ENCODE data around the gene C1QTNF12.

Gene C1QTNF12
- long read RNA-seq, partial matches to known transcripts, result 0 of 4 reads
- long read RNA-seq, other reads (novel, unspliced or antisense), result 4 of 4 reads

DNA sequence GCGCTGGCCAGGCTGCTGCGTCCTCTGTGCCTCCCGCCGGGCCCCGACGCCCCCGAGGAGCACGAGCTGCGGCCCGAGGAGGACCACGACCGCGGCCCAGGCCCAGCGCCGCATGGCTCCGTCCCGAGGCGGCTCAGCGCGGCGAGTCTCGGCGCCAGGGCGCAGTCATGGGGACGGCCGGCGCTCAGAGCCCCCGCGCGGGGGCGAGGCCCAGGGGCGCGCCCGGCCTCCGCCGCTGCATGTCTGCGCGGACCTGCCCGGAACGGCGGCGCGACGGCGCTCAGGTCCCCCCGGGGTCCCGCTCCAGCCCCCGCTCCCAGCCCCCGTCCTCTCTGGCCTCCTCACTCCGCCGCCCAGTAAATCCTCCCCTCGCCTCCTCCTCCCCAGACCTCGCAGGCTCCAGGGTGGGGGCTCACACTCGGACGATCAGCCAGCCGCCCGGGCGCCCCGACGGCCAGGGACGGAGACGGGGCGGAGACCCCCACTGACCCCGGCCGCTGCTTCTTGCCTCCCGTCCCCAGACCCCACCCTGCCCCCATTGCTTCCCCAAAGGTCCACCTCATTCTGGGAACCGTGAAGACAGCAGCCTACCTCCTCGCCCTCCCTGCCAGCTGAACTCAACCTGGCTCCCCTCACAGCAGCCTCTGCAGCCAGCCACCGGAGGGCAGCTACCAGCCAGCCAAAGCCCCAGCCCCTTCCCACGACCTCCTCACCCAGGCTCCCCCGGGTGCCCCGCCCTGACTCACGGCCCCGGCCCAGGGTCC, at the start of gene C1QTNF12:
Gene C1QTNF12, minus strand, starts transcription at position 146 of the 764 bp plus-strand sequence. Its CDS starts 32 bp downstream, at position 114.
- no peak within 1 kb of the TSS for H3K27ac ChIP-seq (replicated peaks)
- H3K27me3 ChIP-seq (ENCODE audit: insufficient read depth, poor library complexity, severe bottlenecking), result peaks cover 10% of the 10 kb centered on the region
- TF ChIP-seq REST (IDR thresholded peaks at IDR 0.05; ENCODE audit: insufficient replicate concordance, low read depth), result no peak
- TF ChIP-seq GABPA (IDR thresholded peaks at IDR 0.05; ENCODE audit: low read depth), result no peak
- TF ChIP-seq, protein P1, sequence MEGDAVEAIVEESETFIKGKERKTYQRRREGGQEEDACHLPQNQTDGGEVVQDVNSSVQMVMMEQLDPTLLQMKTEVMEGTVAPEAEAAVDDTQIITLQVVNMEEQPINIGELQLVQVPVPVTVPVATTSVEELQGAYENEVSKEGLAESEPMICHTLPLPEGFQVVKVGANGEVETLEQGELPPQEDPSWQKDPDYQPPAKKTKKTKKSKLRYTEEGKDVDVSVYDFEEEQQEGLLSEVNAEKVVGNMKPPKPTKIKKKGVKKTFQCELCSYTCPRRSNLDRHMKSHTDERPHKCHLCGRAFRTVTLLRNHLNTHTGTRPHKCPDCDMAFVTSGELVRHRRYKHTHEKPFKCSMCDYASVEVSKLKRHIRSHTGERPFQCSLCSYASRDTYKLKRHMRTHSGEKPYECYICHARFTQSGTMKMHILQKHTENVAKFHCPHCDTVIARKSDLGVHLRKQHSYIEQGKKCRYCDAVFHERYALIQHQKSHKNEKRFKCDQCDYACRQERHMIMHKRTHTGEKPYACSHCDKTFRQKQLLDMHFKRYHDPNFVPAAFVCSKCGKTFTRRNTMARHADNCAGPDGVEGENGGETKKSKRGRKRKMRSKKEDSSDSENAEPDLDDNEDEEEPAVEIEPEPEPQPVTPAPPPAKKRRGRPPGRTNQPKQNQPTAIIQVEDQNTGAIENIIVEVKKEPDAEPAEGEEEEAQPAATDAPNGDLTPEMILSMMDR (IDR thresholded peaks at IDR 0.05; ENCODE audit: insufficient read depth, low read length), result no peak
- no peak for TF ChIP-seq POLR2AphosphoS5 (IDR thresholded peaks at IDR 0.05; ENCODE audit: low read depth)
- no peak for TF ChIP-seq SPI1 (IDR thresholded peaks at IDR 0.05; ENCODE audit: borderline replicate concordance, low read depth)
- no peak for DNase-seq (ENCODE audit: low read depth in 1 of 2, low spot score in 1 of 2)
- H3K4me3 ChIP-seq (replicated peaks; ENCODE audit: insufficient read depth, low read length), result no peak within 1 kb of the TSS

DNA sequence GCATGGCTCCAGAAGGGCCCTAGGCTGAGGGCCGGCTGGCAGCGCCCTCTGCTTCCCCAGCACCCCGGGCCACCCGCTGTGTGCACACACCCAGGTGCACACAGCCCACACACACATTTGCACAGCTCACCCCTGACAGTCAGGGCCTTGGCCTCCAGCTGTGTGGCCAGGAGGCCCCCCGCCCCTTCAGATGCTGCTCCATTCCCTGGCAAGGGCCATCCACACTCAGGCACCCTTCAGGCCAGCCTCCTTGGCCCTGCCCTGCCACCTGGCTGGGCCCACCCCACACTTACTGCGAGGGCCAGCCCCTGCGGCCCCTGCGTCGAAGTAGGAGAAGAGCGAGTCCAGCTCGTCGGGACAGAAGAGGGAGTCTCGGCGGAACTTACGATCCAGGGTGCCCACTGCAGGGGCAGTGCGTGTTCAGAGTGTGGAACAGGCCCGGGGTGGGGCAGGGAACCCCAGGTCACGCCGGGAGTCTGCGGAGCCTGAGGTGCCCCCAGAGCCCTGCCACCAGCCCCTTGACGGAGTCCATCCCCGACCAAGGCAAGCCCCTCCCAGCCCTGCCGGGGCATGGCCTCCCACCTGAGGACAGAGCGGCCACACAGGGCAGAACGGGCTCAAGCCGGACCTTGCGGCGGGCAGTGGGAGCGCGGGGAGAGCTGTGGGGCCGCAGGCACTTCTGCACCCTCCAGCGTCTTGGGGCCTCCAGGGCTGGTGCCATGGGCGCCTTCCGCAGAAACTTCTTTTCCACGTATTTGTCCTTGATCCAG, 48.8 kb upstream of the C1QTNF12 start:
- DNase-seq (ENCODE audit: low read depth in 1 of 2, low spot score in 1 of 2), result no peak
- no peak for TF ChIP-seq POLR2AphosphoS5 (IDR thresholded peaks at IDR 0.05; ENCODE audit: low read depth)
- TF ChIP-seq GABPA (IDR thresholded peaks at IDR 0.05; ENCODE audit: low read depth), result no peak
- TF ChIP-seq REST (IDR thresholded peaks at IDR 0.05; ENCODE audit: insufficient replicate concordance, low read depth), result no peak
- TF ChIP-seq SPI1 (IDR thresholded peaks at IDR 0.05; ENCODE audit: borderline replicate concordance, low read depth), result no peak
- TF ChIP-seq, protein P1 (IDR thresholded peaks at IDR 0.05; ENCODE audit: insufficient read depth, low read length), result no peak

GRCh38 chr1:1294250-1294890, 47.8 kb upstream of the C1QTNF12 start:
- no peak for DNase-seq (ENCODE audit: low read depth in 1 of 2, low spot score in 1 of 2)
- TF ChIP-seq SPI1 (IDR thresholded peaks at IDR 0.05; ENCODE audit: borderline replicate concordance, low read depth), result no peak
- TF ChIP-seq REST (IDR thresholded peaks at IDR 0.05; ENCODE audit: insufficient replicate concordance, low read depth), result no peak
- TF ChIP-seq GABPA (IDR thresholded peaks at IDR 0.05; ENCODE audit: low read depth), result no peak
- no peak for TF ChIP-seq POLR2AphosphoS5 (IDR thresholded peaks at IDR 0.05; ENCODE audit: low read depth)
- TF ChIP-seq, protein P1 (IDR thresholded peaks at IDR 0.05; ENCODE audit: insufficient read depth, low read length), result no peak
- Histone ChIP-seq H3K4me3 (replicated peaks; ENCODE audit: insufficient read depth, low read length) (no peak overlapping the region), H3K27me3 (ENCODE audit: insufficient read depth, poor library complexity, severe bottlenecking) (no peaks in the 10 kb centered on the region), H3K27ac (replicated peaks) (no peak overlapping the region)

More for the DNA sequence above, 48.8 kb upstream of the C1QTNF12 start:
- Histone ChIP-seq H3K27ac (replicated peaks) (no peak overlapping the region), H3K4me3 (replicated peaks; ENCODE audit: insufficient read depth, low read length) (no peak overlapping the region), H3K27me3 (ENCODE audit: insufficient read depth, poor library complexity, severe bottlenecking) (no peaks in the 10 kb centered on the region)

Data from HL-60 (cell line).